Neural progenitor cell (in vitro differentiated cells): Measurements from ENCODE around the gene KRT33A.

Experiments used
- CTCF ChIP-seq: fragments of 200-600 bp; sonication (generic); IDR thresholded peaks from 2 replicates; pipeline ENCODE4 v1.5.1; 2017; ENCODE audit warnings: antibody characterized with exemption, mild to moderate bottlenecking
- EZH2 ChIP-seq: fragments of 200-600 bp; sonication (generic); IDR thresholded peaks from 2 replicates; pipeline ENCODE4 v1.6.1; 2017; ENCODE audit warnings: antibody characterized with exemption, mild to moderate bottlenecking, moderate library complexity

GRCh38 chr17:41333098-41333497, 17.5 kb downstream of the KRT33A start:
- TF ChIP-seq CTCF (no peak), EZH2 (no peak)
